ENCODE results near the gene OARD1.
"Not testable (repeated sequence)": the region's sequence is repeated elsewhere in the genome, so short reads cannot be mapped to it uniquely, and the experiment has no call there.

OARD1 gene

DNA sequence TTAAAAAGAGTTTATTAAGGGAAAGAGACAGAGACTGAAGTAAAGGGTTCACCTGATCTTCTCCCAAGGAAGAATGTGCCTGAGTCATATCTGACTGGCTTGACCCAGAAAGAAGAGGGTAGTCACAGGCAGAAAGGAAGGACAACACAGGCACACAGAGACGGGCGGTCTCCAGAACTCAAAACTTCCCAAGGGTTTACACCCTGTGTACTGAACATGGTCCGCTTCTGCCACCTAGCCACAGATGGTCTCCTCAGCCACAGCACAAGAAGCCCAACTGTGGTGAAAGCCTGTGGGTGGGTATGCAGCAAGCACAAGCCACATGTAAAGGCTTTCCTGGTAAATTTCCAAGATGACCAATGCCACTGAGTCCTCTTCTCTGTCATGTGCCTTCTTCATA lies 50.3 kb downstream of the OARD1 start:
- peak; percentile 28 to 51 for DNase-seq (ENCODE audit: low read depth in 2 of 2)
- TF ChIP-seq, protein P1, sequence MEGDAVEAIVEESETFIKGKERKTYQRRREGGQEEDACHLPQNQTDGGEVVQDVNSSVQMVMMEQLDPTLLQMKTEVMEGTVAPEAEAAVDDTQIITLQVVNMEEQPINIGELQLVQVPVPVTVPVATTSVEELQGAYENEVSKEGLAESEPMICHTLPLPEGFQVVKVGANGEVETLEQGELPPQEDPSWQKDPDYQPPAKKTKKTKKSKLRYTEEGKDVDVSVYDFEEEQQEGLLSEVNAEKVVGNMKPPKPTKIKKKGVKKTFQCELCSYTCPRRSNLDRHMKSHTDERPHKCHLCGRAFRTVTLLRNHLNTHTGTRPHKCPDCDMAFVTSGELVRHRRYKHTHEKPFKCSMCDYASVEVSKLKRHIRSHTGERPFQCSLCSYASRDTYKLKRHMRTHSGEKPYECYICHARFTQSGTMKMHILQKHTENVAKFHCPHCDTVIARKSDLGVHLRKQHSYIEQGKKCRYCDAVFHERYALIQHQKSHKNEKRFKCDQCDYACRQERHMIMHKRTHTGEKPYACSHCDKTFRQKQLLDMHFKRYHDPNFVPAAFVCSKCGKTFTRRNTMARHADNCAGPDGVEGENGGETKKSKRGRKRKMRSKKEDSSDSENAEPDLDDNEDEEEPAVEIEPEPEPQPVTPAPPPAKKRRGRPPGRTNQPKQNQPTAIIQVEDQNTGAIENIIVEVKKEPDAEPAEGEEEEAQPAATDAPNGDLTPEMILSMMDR (IDR thresholded peaks at IDR 0.05; ENCODE audit: low read depth, low read length): no peak

DNA sequence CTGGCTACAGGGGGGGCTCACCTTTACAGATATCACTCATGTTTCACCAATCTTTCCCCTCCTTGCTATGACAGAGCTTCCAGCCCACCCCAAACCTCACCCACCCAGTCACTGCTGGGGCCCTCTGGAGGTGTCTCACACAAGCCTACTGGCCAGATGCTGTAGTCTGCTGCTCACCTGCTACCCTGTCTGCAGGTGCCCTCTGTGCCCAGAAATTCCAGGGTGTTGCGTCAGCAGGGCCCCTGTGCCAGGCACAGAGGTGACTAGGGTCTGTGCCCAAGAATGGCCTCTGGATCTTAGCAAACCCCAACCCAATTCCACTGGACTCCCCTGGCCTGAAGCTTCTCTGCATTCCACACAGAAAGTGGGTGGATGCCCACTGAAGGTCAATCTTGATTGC lies 54.5 kb downstream of the OARD1 start:
- no peak for DNase-seq (ENCODE audit: low read depth in 2 of 2)
- no peak overlapping the region for H3K4me3 ChIP-seq (replicated peaks in 1 of 2; ENCODE audit: low read depth in 2 of 2, low read length in 2 of 2)
- TF ChIP-seq, protein P1 (IDR thresholded peaks at IDR 0.05; ENCODE audit: low read depth, low read length): no peak

More for the DNA sequence above, 50.3 kb downstream of the OARD1 start:
- H3K4me3 ChIP-seq (replicated peaks in 1 of 2; ENCODE audit: low read depth in 2 of 2, low read length in 2 of 2): no peak overlapping the region

DNA sequence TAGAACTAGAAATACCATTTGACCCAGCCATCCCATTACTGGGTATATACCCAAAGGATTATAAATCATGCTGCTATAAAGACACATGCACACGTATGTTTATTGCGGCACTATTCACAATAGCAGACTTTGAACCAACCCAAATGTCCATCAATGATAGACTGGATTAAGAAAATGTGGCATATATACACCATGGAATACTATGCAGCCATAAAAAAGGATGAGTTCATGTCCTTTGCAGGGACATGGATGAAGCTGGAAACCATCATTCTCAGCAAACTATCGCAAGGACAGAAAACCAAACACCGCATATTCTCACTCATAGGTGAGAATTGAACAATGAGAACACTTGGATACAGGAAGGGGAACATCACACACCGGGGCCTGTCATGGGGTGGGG lies 56.3 kb downstream of the OARD1 start:
- not testable (repeated sequence) for H3K4me3 ChIP-seq (replicated peaks in 1 of 2; ENCODE audit: low read depth in 2 of 2, low read length in 2 of 2); DNase-seq (ENCODE audit: low read depth in 2 of 2)

DNA sequence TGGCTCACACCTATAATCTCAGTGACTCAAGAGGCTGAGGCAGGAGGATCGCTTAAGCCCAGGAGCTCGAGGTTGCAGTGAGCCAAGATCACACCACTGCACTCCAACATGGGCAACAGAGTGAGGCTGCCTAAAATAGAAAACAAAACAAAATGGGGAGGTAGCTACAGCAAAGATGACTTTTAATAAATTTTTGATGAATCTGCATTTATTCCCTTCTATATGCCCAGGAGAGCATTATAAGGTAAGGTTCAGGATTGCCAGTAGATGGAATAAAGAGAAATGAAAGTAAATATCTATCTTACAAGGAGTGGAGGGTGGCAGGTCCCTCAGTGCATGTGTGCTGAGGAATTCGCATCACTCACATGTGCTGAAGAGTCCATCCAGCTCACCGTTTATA lies 57.4 kb downstream of the OARD1 start:
- no peak overlapping the region for H3K4me3 ChIP-seq (replicated peaks in 1 of 2; ENCODE audit: low read depth in 2 of 2, low read length in 2 of 2)
- TF ChIP-seq, protein P1 (IDR thresholded peaks at IDR 0.05; ENCODE audit: low read depth, low read length): no peak
- DNase-seq (ENCODE audit: low read depth in 2 of 2): no peak

Measured in cardiac fibroblast (primary cell).